MCF 10A (cell line): ENCODE data around the gene NHERF2. TPM values are rescaled to one million over a fixed set of nuclear protein-coding genes. Genes with fewer than 3 reads are reported as not detected.

Source experiments
- BruUV-seq: library from RNA; stranded (reverse); fragments of 400-500 nt; replicated peaks from 2 replicates; lab custom pipeline; 2021; lab: Mats Ljungman, UMichigan
- CTCF ChIA-PET: fragments of 300-600 bp; sonication (Branson Sonifier 250); formaldehyde crosslinking; extraction: SDS; loops from one replicate; lab custom pipeline; 2021; ENCODE audit warnings: antibody characterized with exemption, inconsistent platforms; lab: Yijun Ruan, JAX
- POLR2A ChIA-PET: fragments of 300-600, 350-650 bp; sonication (Branson Sonifier 250); formaldehyde crosslinking; extraction: SDS; loops from one replicate; lab custom pipeline; 2020; ENCODE audit warnings: antibody characterized with exemption, inconsistent platforms; lab: Yijun Ruan, JAX
- DNase-seq: peaks from one replicate; pipeline ENCODE4 v3.0.0-alpha.2; 2018; ENCODE audit not compliant: unreplicated experiment
- H3K27ac Mint-ChIP-seq: one replicate; pipeline ENCODE4 v1.8.0; 2022; ENCODE audit warnings: mild to moderate bottlenecking, low read depth, mixed read lengths; ENCODE audit not compliant: unreplicated experiment
- H3K27me3 Mint-ChIP-seq: one replicate; pipeline ENCODE4 v1.8.0; 2022; ENCODE audit warnings: mixed read lengths; ENCODE audit not compliant: insufficient read depth, unreplicated experiment
- H3K36me3 Mint-ChIP-seq: one replicate; pipeline ENCODE4 v1.8.0; 2022; ENCODE audit warnings: mild to moderate bottlenecking, moderate library complexity, mixed read lengths; ENCODE audit not compliant: insufficient read depth, unreplicated experiment
- H3K4me1 Mint-ChIP-seq: one replicate; pipeline ENCODE4 v1.8.0; 2022; ENCODE audit warnings: mixed read lengths; ENCODE audit not compliant: insufficient read depth, unreplicated experiment
- H3K4me3 Mint-ChIP-seq: one replicate; pipeline ENCODE4 v1.8.0; 2022; ENCODE audit warnings: mild to moderate bottlenecking, moderate library complexity, mixed read lengths; ENCODE audit not compliant: unreplicated experiment
- H3K9me3 Mint-ChIP-seq: one replicate; pipeline ENCODE4 v1.8.0; 2022; ENCODE audit warnings: mixed read lengths; ENCODE audit not compliant: unreplicated experiment
- CTCF ChIP-seq: fragments of 200-600 bp; IDR thresholded peaks from one replicate; pipeline ENCODE4 v1.8.0; 2022; ENCODE audit warnings: antibody characterized with exemption, mild to moderate bottlenecking; ENCODE audit not compliant: unreplicated experiment
- intact Hi-C: fragments of 100-400 bp; cut with micrococcal nuclease; formaldehyde crosslinking; loops from 2 replicates; pipeline ENCODE4 v1.14.1; 2022
- total RNA-seq: library from RNA; stranded (reverse); gene quantifications from 2 replicates; pipeline ENCODE4 v1.2.3, GENCODE V29; 2022

NHERF2 gene
- total RNA-seq, 1 experiment from 2014 or later: 14.5 TPM

- no peak overlapping the region for H3K4me3 Mint-ChIP-seq
- no peak for DNase-seq
- CTCF ChIA-PET: interaction anchor here (0.6 to 0.8 kb wide), 2 partner anchors 39 to 60 kb away, joined by 3 read pairs; no protein-coding TSS in a partner anchor
- no peaks in the 10 kb centered on the region for H3K27me3 Mint-ChIP-seq
- H3K36me3 Mint-ChIP-seq: peaks cover 31% of the 10 kb centered on the region
- BruUV-seq: no TSS peak
- H3K9me3 Mint-ChIP-seq: no peaks in the 10 kb centered on the region
- POLR2A ChIA-PET: interaction anchor here (0.9 kb wide), 1 partner anchor 69 kb away, joined by 3 read pairs; no protein-coding TSS in a partner anchor
- intact Hi-C loops: no loop called here
- TF ChIP-seq CTCF: no peak
- H3K27ac Mint-ChIP-seq: no peak overlapping the region
- H3K4me1 Mint-ChIP-seq: no peaks in the 10 kb centered on the region
These were observed 55.7 kb downstream of the NHERF2 start for GRCh38 chr16:2082171-2082982.

- intact Hi-C loops: no loop called here
- Mint-ChIP-seq H3K36me3 (peaks cover 34% of the 10 kb centered on the region), H3K9me3 (no peaks in the 10 kb centered on the region), H3K27ac (no peak overlapping the region), H3K4me1 (no peaks in the 10 kb centered on the region), H3K27me3 (no peaks in the 10 kb centered on the region), H3K4me3 (no peak overlapping the region)
- TF ChIP-seq CTCF: no peak
- POLR2A ChIA-PET: interaction anchor here (0.9 kb wide), 1 partner anchor 69 kb away, joined by 3 read pairs; no protein-coding TSS in a partner anchor
- CTCF ChIA-PET: interaction anchor here (0.6 to 0.8 kb wide), 2 partner anchors 43 to 60 kb away, joined by 3 read pairs; no protein-coding TSS in a partner anchor
- DNase-seq: no peak
- no TSS peak for BruUV-seq
These were observed 56.3 kb downstream of the NHERF2 start for GRCh38 chr16:2082983-2083364.

- no peak overlapping the region for H3K27ac Mint-ChIP-seq
- POLR2A ChIA-PET: interaction anchor here (0.9 kb wide), 1 partner anchor 68 kb away, joined by 3 read pairs; no protein-coding TSS in a partner anchor
- intact Hi-C loops: no loop called here
- H3K36me3 Mint-ChIP-seq: peaks cover 38% of the 10 kb centered on the region
- no peaks in the 10 kb centered on the region for H3K4me1 Mint-ChIP-seq
- no peaks in the 10 kb centered on the region for H3K27me3 Mint-ChIP-seq
- no TSS peak for BruUV-seq
- no peak overlapping the region for H3K4me3 Mint-ChIP-seq
- CTCF ChIA-PET: interaction anchor here (0.6 to 1.1 kb wide), 3 partner anchors 43 to 61 kb away, joined by 3 to 6 read pairs (median 3); no protein-coding TSS in a partner anchor
- no peaks in the 10 kb centered on the region for H3K9me3 Mint-ChIP-seq
- no peak for TF ChIP-seq CTCF
- no peak for DNase-seq
These were observed 56.7 kb downstream of the NHERF2 start for GRCh38 chr16:2083409-2083808.
